HEK293 (cell line): ENCODE data around the gene CEMP1.
A peak's percentile ranks its signal among the peaks of the same experiment; 100 is the strongest.

Experiments used
- BCL11A ChIP-seq: fragments of 450-650 bp; formaldehyde crosslinking; IDR thresholded peaks from 2 replicates; pipeline ENCODE4 v1.5.1; 2016; ENCODE audit warnings: low read depth, missing biosample characterization, missing genetic modification characterization
- HOXC10 ChIP-seq: sonication (generic); formaldehyde crosslinking; IDR thresholded peaks from 2 replicates; pipeline ENCODE4 v1.8.1; 2023; ENCODE audit warnings: mild to moderate bottlenecking, missing genetic modification reagents
- KLF8 ChIP-seq: fragments of 450-650 bp; formaldehyde crosslinking; IDR thresholded peaks from 2 replicates; pipeline ENCODE4 v1.5.1; 2016; ENCODE audit warnings: missing biosample characterization, missing genetic modification characterization
- SETDB1 ChIP-seq: IDR thresholded peaks from one replicate; pipeline ENCODE4 v1.6.1; 2017; ENCODE audit warnings: mild to moderate bottlenecking, low read length, moderate library complexity, mixed read lengths; ENCODE audit not compliant: insufficient read length
- ZBTB1 ChIP-seq: fragments of 450-650 bp; formaldehyde crosslinking; IDR thresholded peaks from 2 replicates; pipeline ENCODE4 v1.5.1; 2016; ENCODE audit warnings: missing biosample characterization, missing genetic modification characterization
- ZBTB20 ChIP-seq: fragments of 450-650 bp; formaldehyde crosslinking; IDR thresholded peaks from 2 replicates; pipeline ENCODE4 v1.5.1; 2016; ENCODE audit warnings: missing biosample characterization, missing genetic modification characterization
- ZBTB8A ChIP-seq: fragments of 450-650 bp; formaldehyde crosslinking; IDR thresholded peaks from 2 replicates; pipeline ENCODE4 v1.5.1; 2016; ENCODE audit warnings: missing biosample characterization, missing genetic modification characterization
- ZNF146 ChIP-seq: fragments of 450-650 bp; formaldehyde crosslinking; IDR thresholded peaks from 2 replicates; pipeline ENCODE4 v1.5.1; 2016; ENCODE audit warnings: missing biosample characterization, missing genetic modification characterization
- ZNF155 ChIP-seq: fragments of 450-650 bp; formaldehyde crosslinking; IDR thresholded peaks from 2 replicates; pipeline ENCODE4 v1.5.1; 2016; ENCODE audit warnings: missing biosample characterization, missing genetic modification characterization
- ZNF174 ChIP-seq: fragments of 450-650 bp; formaldehyde crosslinking; IDR thresholded peaks from 2 replicates; pipeline ENCODE4 v1.5.0; 2017; ENCODE audit warnings: missing biosample characterization, mild to moderate bottlenecking, missing genetic modification characterization
- ZNF175 ChIP-seq: fragments of 450-650 bp; formaldehyde crosslinking; IDR thresholded peaks from 2 replicates; pipeline ENCODE4 v1.5.1; 2016; ENCODE audit warnings: missing biosample characterization, missing genetic modification characterization
- ZNF2 ChIP-seq: fragments of 450-650 bp; formaldehyde crosslinking; IDR thresholded peaks from 2 replicates; pipeline ENCODE4 v1.5.1; 2016; ENCODE audit warnings: missing biosample characterization, missing genetic modification characterization
- ZNF221 ChIP-seq: fragments of 450-650 bp; formaldehyde crosslinking; IDR thresholded peaks from 2 replicates; pipeline ENCODE4 v1.5.1; 2017; ENCODE audit warnings: missing biosample characterization, missing genetic modification characterization, borderline replicate concordance
- ZNF23 ChIP-seq: fragments of 450-650 bp; formaldehyde crosslinking; IDR thresholded peaks from 2 replicates; pipeline ENCODE4 v1.5.1; 2016; ENCODE audit warnings: missing biosample characterization, missing genetic modification characterization, borderline replicate concordance
- ZNF239 ChIP-seq: fragments of 450-650 bp; formaldehyde crosslinking; IDR thresholded peaks from 2 replicates; pipeline ENCODE4 v1.5.1; 2016; ENCODE audit warnings: missing biosample characterization, missing genetic modification characterization
- ZNF274 ChIP-seq, 2 experiments: fragments of 200-500 bp in 1 of 2; fragments of 450-650 bp in 1 of 2; sonication (Bioruptor generic) in 1 of 2; formaldehyde crosslinking in 1 of 2; IDR thresholded peaks; 2 replicates each; pipeline versions ENCODE4 v1.5.1 to v1.6.1; 2014 to 2016; ENCODE audit warnings: borderline replicate concordance in 1 of 2, inconsistent platforms in 1 of 2, low read length in 1 of 2, missing biosample characterization in 1 of 2, missing genetic modification characterization in 1 of 2
- ZNF335 ChIP-seq: fragments of 450-650 bp; formaldehyde crosslinking; conservative IDR thresholded peaks from 2 replicates; pipeline ENCODE4 v1.5.1; 2016; ENCODE audit warnings: missing biosample characterization, missing genetic modification characterization
- ZNF37A ChIP-seq: fragments of 450-650 bp; IDR thresholded peaks from 2 replicates; pipeline ENCODE4 v1.5.1; 2018; ENCODE audit warnings: missing biosample characterization, missing genetic modification characterization
- ZNF48 ChIP-seq: fragments of 450-650 bp; formaldehyde crosslinking; IDR thresholded peaks from 2 replicates; pipeline ENCODE4 v1.5.1; 2016; ENCODE audit warnings: missing biosample characterization, missing genetic modification characterization
- ZNF530 ChIP-seq: fragments of 450-650 bp; formaldehyde crosslinking; IDR thresholded peaks from 2 replicates; pipeline ENCODE4 v1.5.1; 2016; ENCODE audit warnings: low read depth, missing biosample characterization, missing genetic modification characterization
- ZNF560 ChIP-seq: fragments of 450-650 bp; formaldehyde crosslinking; IDR thresholded peaks from 2 replicates; pipeline ENCODE4 v1.5.1; 2017; ENCODE audit warnings: missing biosample characterization, missing genetic modification characterization, borderline replicate concordance
- ZNF580 ChIP-seq: fragments of 450-650 bp; formaldehyde crosslinking; IDR thresholded peaks from 2 replicates; pipeline ENCODE4 v1.5.1; 2016; ENCODE audit warnings: missing biosample characterization, missing genetic modification characterization
- ZNF600 ChIP-seq: fragments of 450-650 bp; formaldehyde crosslinking; IDR thresholded peaks from 2 replicates; pipeline ENCODE4 v1.5.1; 2016; ENCODE audit warnings: missing biosample characterization, missing genetic modification characterization
- ZNF624 ChIP-seq: fragments of 450-650 bp; formaldehyde crosslinking; IDR thresholded peaks from 2 replicates; pipeline ENCODE4 v1.5.1; 2017; ENCODE audit warnings: missing biosample characterization, missing genetic modification characterization
- ZNF670 ChIP-seq: fragments of 450-650 bp; formaldehyde crosslinking; IDR thresholded peaks from 2 replicates; pipeline ENCODE4 v1.5.1; 2016; ENCODE audit warnings: missing biosample characterization, missing genetic modification characterization, low read depth
- ZNF777 ChIP-seq: fragments of 450-650 bp; formaldehyde crosslinking; IDR thresholded peaks from 2 replicates; pipeline ENCODE4 v1.5.1; 2017; ENCODE audit warnings: missing biosample characterization, missing genetic modification characterization, borderline replicate concordance
- ZNF785 ChIP-seq: fragments of 450-650 bp; formaldehyde crosslinking; IDR thresholded peaks from 2 replicates; pipeline ENCODE4 v1.5.1; 2016; ENCODE audit warnings: missing biosample characterization, missing genetic modification characterization
- ZNF792 ChIP-seq: fragments of 450-650 bp; formaldehyde crosslinking; IDR thresholded peaks from 2 replicates; pipeline ENCODE4 v1.5.1; 2016; ENCODE audit warnings: missing biosample characterization, missing genetic modification characterization
- ZSCAN16 ChIP-seq: fragments of 450-650 bp; formaldehyde crosslinking; IDR thresholded peaks from 2 replicates; pipeline ENCODE4 v1.5.1; 2016; ENCODE audit warnings: missing biosample characterization, missing genetic modification characterization
- TF ChIP-seq, protein P1 (sequence below): fragments of 450-650 bp; formaldehyde crosslinking; IDR thresholded peaks from 2 replicates; pipeline ENCODE4 v1.5.1; 2016; ENCODE audit warnings: missing biosample characterization, missing genetic modification characterization
- TF ChIP-seq, protein P2 (sequence below): fragments of 450-650 bp; formaldehyde crosslinking; IDR thresholded peaks from 2 replicates; pipeline ENCODE4 v1.5.0; 2017; ENCODE audit warnings: missing biosample characterization, missing genetic modification characterization, borderline replicate concordance
- TF ChIP-seq, protein P3 (sequence below): fragments of 450-650 bp; formaldehyde crosslinking; IDR thresholded peaks from 2 replicates; pipeline ENCODE4 v1.5.1; 2016; ENCODE audit warnings: missing biosample characterization, missing genetic modification characterization

Gene CEMP1

GRCh38 chr16:2531696-2532493, 687 bp upstream of the CEMP1 start (continued):
- TF ChIP-seq, protein P1, sequence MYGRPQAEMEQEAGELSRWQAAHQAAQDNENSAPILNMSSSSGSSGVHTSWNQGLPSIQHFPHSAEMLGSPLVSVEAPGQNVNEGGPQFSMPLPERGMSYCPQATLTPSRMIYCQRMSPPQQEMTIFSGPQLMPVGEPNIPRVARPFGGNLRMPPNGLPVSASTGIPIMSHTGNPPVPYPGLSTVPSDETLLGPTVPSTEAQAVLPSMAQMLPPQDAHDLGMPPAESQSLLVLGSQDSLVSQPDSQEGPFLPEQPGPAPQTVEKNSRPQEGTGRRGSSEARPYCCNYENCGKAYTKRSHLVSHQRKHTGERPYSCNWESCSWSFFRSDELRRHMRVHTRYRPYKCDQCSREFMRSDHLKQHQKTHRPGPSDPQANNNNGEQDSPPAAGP (tag by site-specific recombination): peak; percentile 47
- TF ChIP-seq ZNF335: peak; percentile 86
- TF ChIP-seq BCL11A (tag by site-specific recombination): no peak
- TF ChIP-seq ZBTB1 (tag by site-specific recombination): peak; percentile 66; the same call in 1 of the 2 replicates
- no peak for TF ChIP-seq ZNF530 (tag by site-specific recombination)
- TF ChIP-seq ZNF221 (tag by site-specific recombination): no peak
- TF ChIP-seq ZSCAN16 (tag by site-specific recombination): no peak; the same call in 1 of the 2 replicates
- TF ChIP-seq ZNF48 (tag by site-specific recombination): no peak
- TF ChIP-seq ZNF777 (tag by site-specific recombination): no peak
- TF ChIP-seq ZNF239 (tag by site-specific recombination): no peak; the same call in 1 of the 2 replicates
- no peak for TF ChIP-seq ZNF670 (tag by site-specific recombination)
- no peak for TF ChIP-seq ZNF274 (IDR thresholded peaks at IDR 0.05; ENCODE audit: low read length)
- TF ChIP-seq ZNF274 (tag by site-specific recombination; IDR thresholded peaks at IDR 0.05; ENCODE audit: borderline replicate concordance): no peak
- no peak for TF ChIP-seq ZNF155 (tag by site-specific recombination)
- TF ChIP-seq ZNF600 (tag by site-specific recombination): peak; percentile 67
- TF ChIP-seq ZNF2 (tag by site-specific recombination): no peak
- no peak for TF ChIP-seq ZNF792 (tag by site-specific recombination)
- TF ChIP-seq ZNF785: no peak
- TF ChIP-seq SETDB1: no peak
- TF ChIP-seq ZNF146: no peak
- no peak for TF ChIP-seq ZNF580 (tag by site-specific recombination)
- TF ChIP-seq, protein P2, sequence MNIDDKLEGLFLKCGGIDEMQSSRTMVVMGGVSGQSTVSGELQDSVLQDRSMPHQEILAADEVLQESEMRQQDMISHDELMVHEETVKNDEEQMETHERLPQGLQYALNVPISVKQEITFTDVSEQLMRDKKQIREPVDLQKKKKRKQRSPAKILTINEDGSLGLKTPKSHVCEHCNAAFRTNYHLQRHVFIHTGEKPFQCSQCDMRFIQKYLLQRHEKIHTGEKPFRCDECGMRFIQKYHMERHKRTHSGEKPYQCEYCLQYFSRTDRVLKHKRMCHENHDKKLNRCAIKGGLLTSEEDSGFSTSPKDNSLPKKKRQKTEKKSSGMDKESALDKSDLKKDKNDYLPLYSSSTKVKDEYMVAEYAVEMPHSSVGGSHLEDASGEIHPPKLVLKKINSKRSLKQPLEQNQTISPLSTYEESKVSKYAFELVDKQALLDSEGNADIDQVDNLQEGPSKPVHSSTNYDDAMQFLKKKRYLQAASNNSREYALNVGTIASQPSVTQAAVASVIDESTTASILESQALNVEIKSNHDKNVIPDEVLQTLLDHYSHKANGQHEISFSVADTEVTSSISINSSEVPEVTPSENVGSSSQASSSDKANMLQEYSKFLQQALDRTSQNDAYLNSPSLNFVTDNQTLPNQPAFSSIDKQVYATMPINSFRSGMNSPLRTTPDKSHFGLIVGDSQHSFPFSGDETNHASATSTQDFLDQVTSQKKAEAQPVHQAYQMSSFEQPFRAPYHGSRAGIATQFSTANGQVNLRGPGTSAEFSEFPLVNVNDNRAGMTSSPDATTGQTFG (tag by site-specific recombination): no peak
- no peak for TF ChIP-seq ZNF624 (tag by site-specific recombination)
- no peak; the same call in 1 of the 2 replicates for TF ChIP-seq ZBTB20 (tag by site-specific recombination)
- no peak for TF ChIP-seq HOXC10
- TF ChIP-seq KLF8: peak; percentile 14
- TF ChIP-seq ZNF560: no peak
- TF ChIP-seq ZNF23 (tag by site-specific recombination): no peak
- no peak for TF ChIP-seq ZNF174 (tag by site-specific recombination)
- TF ChIP-seq ZNF37A: no peak
- TF ChIP-seq ZNF175 (tag by site-specific recombination): no peak
- TF ChIP-seq, protein P3, sequence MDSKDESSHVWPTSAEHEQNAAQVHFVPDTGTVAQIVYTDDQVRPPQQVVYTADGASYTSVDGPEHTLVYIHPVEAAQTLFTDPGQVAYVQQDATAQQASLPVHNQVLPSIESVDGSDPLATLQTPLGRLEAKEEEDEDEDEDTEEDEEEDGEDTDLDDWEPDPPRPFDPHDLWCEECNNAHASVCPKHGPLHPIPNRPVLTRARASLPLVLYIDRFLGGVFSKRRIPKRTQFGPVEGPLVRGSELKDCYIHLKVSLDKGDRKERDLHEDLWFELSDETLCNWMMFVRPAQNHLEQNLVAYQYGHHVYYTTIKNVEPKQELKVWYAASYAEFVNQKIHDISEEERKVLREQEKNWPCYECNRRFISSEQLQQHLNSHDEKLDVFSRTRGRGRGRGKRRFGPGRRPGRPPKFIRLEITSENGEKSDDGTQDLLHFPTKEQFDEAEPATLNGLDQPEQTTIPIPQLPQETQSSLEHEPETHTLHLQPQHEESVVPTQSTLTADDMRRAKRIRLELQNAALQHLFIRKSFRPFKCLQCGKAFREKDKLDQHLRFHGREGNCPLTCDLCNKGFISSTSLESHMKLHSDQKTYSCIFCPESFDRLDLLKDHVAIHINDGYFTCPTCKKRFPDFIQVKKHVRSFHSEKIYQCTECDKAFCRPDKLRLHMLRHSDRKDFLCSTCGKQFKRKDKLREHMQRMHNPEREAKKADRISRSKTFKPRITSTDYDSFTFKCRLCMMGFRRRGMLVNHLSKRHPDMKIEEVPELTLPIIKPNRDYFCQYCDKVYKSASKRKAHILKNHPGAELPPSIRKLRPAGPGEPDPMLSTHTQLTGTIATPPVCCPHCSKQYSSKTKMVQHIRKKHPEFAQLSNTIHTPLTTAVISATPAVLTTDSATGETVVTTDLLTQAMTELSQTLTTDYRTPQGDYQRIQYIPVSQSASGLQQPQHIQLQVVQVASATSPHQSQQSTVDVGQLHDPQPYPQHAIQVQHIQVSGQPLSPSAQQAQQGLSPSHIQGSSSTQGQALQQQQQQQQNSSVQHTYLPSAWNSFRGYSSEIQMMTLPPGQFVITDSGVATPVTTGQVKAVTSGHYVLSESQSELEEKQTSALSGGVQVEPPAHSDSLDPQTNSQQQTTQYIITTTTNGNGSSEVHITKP (tag by site-specific recombination): no peak
- peak; percentile 93 for TF ChIP-seq ZBTB8A (tag by site-specific recombination)
